SW480 (cell line): ENCODE data around the gene SLC7A8.

ENCODE experiments used
- DNase-seq: peaks from one replicate; pipeline ENCODE4 v3.0.0-alpha.2; 2016; ENCODE audit warnings: low spot score

Gene SLC7A8

DNA sequence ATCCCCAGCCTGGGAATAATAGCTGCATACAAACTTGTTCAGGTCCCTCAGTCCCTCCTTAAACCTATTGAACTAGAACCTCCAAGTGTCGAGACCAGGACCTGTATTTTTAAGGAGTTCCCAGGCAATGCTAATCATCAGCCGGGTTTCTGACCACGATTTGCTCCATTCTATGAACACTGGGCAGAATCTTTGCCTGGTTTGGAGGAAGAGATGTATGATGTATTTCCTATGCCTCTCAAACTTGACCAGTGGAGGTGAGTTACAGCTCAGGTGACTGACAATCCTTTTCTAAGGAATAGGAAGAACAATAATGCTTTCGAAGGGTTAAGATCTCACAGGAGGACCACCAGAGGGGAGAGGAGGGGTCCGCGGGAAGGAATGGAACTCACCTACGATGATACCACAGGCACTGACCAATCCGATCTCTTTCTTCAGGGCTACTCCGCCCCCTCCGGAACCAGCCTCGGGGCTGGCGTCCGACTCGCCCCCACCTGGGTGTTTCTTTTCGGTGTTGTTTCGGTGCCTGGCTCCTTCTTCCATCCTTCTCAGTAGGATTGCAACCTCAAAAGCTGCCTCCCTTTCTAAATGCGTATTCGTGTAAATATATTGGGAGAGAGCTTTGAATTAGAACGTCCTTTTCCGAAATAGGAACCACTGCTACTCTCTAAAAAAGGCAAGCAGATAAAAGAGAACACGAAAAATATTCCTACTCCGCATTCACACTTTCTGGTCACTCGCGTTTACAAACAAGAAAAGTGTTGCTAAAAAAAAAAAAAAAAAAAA, 895 bp downstream of the SLC7A8 start:
- DNase-seq, result peak; percentile 52

DNA sequence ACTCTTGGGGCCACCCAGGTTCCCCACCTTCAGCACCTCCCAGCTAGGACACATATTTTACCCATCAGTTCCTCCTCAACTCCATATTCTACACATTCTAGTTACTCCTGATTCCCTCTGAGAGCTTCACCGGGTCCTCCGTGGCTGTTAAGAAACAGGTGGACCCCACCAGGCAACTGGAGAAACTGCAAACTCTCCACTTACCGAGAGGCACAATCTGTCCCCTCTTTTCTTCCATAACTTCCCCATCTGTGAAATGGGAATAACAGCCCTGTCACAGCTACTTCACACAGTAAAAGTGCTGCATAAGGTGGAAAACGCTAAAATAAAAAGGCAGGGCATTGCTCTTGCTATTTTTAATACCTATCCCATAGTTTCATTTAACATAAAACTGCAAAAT, 1.5 kb downstream of the SLC7A8 start:
- no peak for DNase-seq

DNA sequence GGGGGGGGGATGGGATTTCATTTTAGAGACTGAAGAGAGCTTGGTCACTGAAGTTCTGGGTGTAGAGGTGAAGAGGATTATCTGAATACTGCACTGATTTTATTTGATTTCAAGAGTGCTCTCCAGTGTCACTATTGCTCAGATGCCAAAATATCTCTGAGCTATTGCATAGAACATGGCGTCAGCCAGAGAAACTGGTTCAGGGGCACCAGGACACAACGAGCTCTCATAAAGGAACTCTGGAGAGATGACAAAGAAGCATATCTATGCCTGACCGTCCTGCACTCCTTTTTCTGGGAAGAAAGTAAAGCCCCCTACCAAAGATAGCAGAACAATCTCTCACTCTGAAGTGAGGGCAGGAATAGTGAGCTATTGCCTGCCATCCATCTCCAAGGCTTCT, 2.0 kb downstream of the SLC7A8 start:
- DNase-seq, result no peak

DNA sequence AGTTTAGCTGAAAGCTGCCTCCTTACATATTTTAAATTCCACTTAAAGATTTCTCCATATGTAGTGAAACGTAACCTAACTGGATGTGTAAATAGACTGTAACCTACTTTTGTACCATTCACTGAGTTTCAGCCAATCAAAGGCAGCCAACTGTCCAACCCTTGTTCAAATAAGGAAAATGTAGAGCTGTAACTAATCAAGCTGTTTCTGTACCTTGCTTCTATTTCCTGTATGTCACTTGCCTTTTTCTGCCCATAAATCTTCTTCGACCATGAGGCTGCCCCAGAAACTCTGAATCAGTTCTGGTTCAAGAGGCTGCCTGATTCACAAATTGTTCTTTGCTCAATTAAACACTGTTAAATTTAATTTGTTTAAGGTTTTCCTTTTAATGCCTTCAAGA, 6.3 kb downstream of the SLC7A8 start:
- no peak for DNase-seq

DNA sequence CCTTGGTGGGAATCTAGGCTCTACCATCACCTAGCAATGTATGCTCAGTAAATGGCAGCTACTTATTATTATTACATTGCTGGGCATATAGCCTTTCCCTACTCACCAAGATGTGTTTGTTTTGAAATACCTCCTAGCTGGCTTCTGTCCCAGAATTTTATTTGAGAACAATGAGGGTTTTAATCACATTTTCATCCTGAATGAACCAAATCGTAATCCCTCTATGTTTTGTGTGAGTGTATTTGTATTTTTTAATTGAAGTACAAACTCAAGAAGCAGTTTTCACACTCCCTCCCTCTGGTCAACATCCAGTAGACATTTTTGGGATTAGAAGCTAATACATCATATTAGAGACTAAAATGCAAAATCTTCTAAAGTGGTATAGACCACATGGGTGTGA, 7.6 kb downstream of the SLC7A8 start:
- DNase-seq, result no peak

DNA sequence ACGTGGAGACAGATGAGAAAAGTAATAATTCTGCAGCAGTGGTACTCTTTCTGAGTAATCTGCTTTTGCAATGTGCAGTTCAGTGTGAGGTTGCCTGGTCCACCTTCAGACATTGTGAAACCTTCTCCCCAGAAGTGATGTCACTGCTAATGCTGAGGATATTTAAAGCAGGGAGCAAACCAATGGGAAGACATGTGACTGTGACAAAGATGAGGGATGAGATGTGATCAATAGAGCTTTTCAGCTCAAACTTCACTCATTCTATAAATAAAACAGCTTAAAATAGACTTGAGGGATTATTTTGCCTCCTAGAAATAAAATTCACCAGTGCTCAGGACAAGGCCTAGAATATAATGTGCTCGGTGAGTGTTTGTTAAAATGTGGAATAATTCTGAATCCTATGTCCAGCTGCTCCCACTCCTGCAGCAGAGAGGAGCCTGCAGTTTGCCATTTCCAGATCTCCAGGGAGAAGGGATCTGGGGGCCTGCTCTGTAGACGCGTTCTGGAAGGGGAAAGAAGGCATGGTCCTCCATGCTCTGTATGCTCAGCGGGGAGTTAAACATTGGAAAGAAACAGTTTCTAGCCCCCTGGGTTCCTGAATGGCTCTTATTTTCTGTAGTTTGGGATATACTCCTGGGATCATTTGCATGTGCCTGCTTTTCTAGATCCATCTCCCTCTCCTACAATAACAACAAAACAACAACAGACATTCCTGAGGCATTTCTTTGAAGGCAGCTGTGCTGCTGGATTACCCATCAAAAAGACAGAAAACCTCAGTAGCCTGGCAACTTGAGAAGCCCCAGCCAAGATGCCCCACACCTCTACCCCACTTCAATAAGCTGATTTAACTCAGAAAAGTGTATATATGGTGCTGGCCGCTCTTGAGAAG, 8.9 kb downstream of the SLC7A8 start:
- no peak for DNase-seq

DNA sequence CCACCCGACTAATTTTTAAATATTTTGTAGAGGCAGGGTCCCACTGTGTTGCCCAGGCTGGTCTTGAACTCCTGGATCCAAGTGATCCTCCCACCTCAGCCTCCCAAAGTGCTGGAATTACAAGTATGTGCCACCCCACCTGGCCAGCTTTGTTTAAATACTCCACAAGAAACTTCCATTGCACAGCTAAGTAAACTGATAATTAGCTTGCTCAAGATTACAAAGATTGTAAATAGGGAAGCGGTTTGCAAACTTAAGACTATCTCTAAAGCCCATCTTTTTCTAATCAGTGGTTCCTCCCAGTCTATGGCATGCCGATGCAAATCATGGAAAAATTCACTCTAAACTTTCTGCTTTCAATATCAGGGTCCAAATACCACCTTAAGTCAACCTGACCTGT, 9.7 kb downstream of the SLC7A8 start:
- DNase-seq, result no peak

DNA sequence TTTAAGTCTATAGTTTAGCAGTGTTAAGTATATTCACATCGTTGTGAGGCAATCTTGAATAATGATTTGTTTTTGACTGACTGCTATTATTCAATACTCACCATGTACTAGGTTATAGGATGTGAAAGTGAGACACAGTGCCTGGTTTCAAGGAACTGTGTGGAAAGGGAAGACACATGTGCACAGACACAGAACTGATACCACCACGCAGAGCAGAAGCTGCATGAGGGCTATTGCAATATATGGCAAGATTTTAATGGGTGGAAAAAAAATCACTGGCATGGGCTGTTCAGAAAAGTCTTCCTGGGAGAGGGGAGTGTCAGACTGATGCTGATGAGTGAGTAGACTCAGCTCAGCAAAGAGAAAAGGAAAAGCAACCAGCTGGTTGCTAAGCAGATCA, 10.4 kb downstream of the SLC7A8 start:
- no peak for DNase-seq

DNA sequence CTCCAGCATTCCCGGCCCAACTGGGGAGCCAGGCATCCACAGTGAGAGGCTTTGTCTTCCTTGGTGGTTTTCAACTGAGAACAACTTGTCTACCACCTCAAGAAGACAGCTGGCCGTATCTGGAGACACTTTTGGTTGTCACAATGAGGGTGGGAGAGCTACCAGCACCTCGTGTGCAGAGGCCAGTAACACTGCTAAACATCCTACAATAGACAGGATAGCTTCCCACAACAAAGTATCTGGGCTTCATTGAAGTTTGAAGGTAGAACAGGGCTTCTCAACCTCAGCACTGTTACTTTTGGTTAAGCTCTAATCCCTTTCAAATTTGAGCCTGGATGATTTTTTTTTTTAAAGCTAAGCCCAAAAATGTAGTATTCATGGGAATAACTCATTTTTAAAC, 10.9 kb downstream of the SLC7A8 start:
- peak; percentile 43 for DNase-seq

DNA sequence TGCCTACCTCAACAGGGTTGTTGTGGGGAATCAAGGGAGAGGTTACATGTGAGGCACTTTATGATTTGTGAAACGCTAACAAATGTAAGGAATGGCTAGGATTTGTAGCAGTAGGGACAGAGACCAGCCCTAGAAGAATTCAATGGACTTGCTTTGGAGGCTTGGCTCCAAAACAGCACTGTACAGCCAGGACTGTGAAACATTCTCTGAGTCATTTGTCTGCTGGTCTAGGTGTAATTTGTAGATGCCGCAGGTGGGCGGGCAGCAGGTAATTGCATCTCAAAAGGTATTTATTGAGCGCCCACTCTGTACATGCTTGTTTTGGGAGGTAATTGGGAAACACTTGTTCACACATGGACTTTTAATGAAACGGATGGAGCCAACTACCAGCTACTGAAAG, 11.4 kb downstream of the SLC7A8 start:
- peak; percentile 81 for DNase-seq

DNA sequence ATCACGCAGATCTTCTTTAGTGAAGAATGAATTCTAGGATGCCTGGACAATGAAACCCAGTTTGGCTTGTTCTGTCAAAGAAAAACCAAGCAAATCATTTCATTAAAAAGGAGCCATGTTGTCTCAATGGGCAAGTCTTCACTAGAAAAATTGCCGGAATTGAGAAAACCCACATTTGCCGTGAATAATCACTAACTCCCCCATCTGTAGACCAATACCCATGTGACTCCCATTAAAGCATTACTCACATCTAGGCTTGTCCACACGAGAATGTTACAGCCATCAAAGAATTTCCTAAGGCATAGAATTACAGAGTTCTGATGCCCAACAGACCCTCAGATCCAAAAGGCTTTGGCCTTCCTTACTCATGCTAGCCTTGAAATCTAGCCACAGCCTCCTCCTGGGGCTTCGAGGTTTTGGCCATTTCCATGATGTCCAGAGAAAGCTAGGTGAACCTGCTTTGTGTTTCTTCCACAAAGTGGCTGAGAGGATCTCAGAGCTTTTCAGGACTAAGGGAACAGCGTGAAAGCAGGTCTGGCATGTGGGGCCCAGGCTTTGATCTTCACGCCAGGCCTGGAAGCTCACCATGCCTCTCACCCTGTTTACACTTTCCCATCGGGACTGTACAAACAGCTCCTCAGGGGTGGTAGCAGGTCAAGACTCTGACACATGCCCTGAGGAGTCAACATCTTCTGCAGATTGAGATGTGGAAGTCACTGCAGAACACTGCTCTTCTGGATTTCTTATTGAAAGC, 12.1 kb downstream of the SLC7A8 start:
- peak; percentile 57 for DNase-seq

DNA sequence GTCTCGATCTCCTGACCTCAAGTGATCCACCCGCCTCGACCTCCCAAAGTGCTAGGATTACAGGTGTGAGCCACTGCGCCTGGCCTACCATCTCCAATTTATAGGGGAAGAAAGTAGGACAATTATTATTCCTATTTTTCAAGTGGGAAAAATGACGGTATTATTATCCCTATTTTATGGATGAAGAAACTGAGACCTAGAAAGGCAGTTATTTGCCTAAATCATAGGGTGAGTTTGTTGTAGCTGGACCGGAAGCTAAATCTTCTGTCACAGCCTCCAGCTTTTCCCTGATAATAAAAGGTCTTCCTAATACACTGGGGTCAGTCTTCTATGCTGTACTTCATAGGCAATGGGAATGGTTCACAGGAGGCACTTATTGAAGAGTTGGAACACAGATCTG, 13.8 kb downstream of the SLC7A8 start:
- no peak for DNase-seq

DNA sequence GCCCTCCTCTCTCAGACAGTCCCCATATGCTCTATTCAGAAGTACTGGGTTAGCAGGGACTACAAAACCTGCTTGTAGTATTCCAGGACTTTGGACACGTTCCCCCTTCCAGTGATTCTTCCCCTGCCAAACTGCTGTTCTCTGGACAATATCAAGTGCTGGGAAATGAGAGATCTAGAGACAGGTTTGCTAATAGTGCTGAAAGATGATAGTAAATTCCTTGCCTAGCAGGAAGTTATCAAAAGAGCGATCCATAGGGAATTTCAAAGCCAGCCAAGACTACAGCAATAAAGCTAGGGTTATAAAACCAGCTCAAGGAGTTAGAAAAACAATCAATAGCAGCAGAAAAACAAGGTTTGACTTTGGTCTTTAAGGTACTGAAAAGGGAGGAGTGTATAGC, 15.2 kb downstream of the SLC7A8 start:
- DNase-seq, result no peak

DNA sequence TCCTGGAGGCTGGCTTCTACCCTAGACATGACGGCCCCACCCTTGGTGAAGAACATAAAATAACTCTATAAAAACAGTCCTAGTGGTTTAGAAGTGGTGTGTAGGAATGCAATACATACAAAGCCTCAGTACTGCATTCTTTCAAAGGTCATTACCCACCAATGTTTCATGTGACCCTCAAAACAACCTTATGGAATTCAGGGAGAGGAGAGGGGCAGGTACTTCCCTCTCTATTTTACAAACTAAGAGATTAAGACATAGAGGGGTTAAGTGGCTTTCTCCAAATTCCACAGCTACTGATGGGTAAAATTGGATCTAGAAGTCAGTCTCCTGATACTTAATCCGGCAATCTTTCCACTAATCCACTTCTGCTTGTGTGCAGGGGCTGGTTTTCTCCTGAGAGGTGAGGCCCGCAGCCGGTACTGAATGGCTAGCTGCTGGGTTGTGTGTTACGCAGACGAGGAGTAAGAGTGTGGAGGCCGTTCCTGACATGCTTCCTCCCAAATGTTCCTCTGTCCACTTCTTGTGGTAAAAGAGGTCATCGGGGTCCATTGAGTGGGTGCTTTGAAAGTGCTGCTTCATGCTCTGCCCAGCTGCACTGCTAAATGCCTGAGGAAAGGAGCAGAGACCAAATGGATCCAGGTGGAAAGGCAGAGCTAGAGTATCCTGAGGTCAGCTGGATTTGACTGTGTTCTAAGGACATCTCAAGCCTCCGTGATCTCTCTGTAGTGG, 16.2 kb downstream of the SLC7A8 start:
- DNase-seq, result peak; percentile 66

DNA sequence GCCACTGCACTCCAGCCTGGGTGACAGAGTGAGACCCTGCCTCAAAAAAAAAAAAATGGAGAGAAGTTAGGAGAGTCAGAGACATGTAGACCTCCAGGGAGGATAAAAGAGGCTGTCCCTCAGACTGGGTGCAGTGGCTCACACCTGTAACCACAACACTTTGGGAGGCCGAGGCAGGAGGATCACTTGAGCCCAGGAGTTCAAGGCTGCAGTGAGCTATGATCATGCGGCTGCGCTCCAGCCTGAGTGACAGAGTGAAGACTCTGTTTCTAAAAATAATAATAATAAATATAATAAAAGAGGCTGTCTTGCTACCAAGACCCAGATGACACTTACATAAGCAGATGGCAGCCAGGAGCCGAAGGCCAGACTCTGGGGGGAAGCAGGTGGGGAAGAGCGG, 18.5 kb downstream of the SLC7A8 start:
- no peak for DNase-seq

DNA sequence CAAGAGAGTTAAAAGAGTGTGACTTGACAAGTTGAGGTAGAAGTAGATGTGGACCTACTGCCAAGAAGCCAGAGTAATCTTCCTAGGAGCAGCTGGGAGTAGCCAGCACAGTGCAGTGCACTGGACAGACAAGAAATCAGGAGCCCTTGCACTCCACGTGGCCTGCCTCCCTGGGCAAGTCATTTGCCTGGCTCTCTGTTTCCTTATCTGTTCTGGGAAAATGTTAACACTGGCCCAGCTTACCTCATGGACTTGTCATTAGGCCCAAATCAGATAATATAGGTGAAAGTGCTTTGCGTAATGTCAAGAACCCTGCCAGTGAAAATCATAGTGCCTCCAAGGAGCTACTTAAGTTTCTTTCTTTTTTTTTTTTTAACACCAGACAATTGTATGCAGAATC, 19.2 kb downstream of the SLC7A8 start:
- DNase-seq, result no peak

DNA sequence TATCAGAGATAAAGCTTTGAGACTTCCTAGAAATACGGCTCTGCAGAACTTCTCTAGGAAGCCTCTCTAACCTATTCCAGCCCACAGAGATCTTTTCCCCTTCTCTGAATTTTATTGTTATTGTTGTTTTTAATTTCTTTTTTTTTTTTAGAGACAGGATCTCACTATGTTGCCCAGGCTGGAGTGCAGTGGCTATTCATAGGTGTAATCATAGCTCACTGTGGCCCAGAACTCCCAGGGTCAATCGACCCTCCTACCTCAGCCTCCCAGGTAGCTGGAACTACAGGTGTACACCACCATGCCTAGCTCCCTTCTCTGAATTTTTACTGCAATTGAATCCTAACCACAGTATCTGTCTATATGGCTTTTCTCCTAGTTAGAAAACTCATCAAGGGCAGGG, 19.6 kb downstream of the SLC7A8 start:
- no peak for DNase-seq

DNA sequence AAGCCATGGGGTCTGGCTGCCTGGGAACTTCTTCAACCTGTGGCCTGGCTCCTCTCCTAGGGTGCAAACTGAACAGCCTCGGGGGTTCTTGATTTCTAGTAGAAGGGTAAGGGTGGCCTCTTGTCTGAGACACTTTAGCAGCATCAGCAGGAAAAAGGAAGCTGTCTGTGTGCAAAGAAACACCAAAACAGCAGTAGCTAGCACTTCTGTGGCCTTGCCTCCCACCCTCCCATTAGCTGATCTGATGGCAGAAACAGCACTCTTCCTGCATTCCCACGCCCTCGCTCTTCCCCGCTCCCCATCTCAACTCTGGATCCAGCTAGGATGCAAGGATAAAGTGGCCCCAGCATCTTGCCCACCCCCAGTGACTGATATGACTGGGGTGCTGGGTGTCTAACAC, 20.7 kb downstream of the SLC7A8 start:
- DNase-seq, result no peak

DNA sequence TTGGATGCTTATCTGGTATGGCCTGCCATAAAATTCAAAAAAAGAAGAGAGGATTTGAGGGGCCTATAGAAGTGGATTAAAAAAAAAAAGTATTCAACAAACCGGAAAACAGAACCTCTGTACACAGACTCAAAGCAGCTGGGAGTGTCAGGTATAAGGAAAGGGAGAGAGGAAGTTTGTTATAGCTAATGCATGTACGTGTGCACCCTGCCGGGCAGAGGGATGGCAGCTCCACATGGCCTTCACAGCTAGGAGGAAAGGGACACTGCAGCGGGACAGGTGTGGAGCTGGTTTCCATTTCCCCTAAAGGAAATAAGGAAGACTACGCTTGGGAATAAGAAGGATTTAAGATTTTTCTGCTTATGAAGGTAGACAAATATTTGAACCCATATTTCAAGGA, 21.5 kb downstream of the SLC7A8 start:
- no peak for DNase-seq

DNA sequence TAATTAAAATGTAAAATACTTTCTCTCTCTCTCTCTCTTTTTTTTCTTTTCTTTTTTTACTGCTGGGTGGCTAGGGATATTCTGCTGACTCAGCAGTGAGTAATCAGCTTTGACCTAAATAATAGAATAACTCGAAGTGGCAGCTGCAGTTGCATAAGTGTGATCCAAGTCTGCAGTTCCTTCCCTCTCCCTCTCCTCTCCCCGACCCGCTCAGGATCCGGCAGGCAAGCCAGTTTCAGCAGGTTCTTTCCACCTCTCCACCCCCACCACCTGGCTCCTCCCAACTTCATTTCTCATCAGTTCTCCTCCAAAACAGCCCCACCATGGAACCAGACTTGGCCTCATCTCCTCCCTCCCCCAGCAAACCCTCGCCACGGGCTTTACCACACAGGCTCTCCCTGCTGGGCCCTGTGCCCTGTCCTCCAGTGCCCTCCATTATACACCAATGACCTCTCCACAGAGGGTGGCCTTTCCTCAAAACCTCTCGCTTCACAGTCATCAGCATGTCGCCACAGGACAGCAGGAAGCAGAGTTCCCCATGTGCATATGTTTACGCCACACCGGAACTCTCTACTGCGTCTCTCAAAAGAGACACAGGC, 22.4 kb downstream of the SLC7A8 start:
- peak; percentile 36 for DNase-seq

DNA sequence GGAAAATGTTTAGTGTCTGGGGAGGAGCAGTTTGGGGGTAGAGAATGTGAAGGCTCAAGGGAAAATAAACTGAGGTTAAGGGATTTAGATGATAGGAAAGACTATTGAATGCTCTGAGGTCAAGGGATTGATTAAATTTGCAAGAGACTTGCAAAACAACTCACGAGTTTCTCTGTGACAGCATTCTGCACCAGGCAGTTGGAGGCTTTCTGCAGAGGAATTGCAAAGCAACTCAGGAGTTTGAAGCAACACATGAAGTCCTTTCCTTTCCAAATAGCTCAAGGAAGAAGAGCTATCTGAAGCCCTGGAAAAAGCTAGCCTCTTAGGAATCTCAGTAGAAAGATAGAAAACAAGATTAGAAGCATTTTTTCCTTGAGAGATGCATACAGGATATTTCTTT, 23.9 kb downstream of the SLC7A8 start:
- DNase-seq, result no peak

DNA sequence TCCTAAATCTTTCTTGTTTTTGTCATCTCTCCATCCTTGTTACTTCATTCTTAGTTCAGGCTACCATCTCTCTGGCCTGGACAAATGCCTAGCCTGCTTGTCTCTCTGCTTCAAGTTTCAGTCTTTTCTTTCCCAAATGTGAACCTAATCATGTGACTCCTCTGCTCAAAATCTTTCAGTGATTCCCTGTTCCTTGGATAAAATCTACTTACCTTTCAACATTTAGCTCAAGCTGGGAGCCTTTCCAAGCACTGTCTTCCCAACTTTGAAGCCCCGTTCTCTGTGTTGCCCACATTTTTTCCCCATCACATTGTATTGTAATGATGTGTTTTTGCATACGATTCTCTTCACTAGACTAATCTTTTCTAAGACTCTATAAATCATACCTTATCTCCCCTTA, 24.7 kb downstream of the SLC7A8 start:
- no peak for DNase-seq
